PC-9 (cell line): ENCODE results near the gene TNFRSF4. TPM values are rescaled to one million over a fixed set of nuclear protein-coding genes. Genes with fewer than 3 reads are reported as not detected.

ENCODE experiments used
- BruUV-seq: library from RNA; stranded (reverse); fragments of 400-500 nt; replicated peaks from 2 replicates; lab custom pipeline; 2021; lab: Mats Ljungman, UMichigan
- CTCF ChIA-PET: fragments of 300-600 bp; sonication (Branson Sonifier 250); formaldehyde crosslinking; loops from one replicate; lab custom pipeline; 2022; ENCODE audit warnings: antibody characterized with exemption; lab: Charles Lee
- POLR2A ChIA-PET: fragments of 300-600 bp; sonication (Branson Sonifier 250); formaldehyde crosslinking; loops from one replicate; lab custom pipeline; 2022; ENCODE audit warnings: antibody characterized with exemption; ENCODE audit not compliant: unreplicated experiment; lab: Charles Lee
- DNase-seq, 2 experiments: peaks; one replicate each; pipeline versions ENCODE4 v3.0.0 to v3.0.0-alpha.2; 2015 to 2022; ENCODE audit warnings: mixed read lengths in 1 of 2
- H2AFZ ChIP-seq: fragments of 200-600 bp; sonication (generic); 2 replicates; pipeline ENCODE4 v1.8.1; 2017; ENCODE audit warnings: antibody characterized with exemption
- H3F3A ChIP-seq: fragments of 200-600 bp; sonication (generic); 2 replicates; pipeline ENCODE4 v1.8.1; 2017; ENCODE audit warnings: antibody characterized with exemption, mild to moderate bottlenecking, low read depth; ENCODE audit not compliant: insufficient read depth
- H3K27ac ChIP-seq: fragments of 200-600 bp; sonication (generic); 2 replicates; pipeline ENCODE4 v1.6.1; 2016; ENCODE audit warnings: mixed run types
- H3K27me3 ChIP-seq: fragments of 200-600 bp; sonication (generic); 2 replicates; pipeline ENCODE4 v1.6.1; 2016; ENCODE audit warnings: low read depth, mixed run types; ENCODE audit not compliant: insufficient read depth
- H3K36me3 ChIP-seq: fragments of 200-600 bp; sonication (generic); 2 replicates; pipeline ENCODE4 v1.6.1; 2016; ENCODE audit warnings: low read depth, mixed run types
- H3K4me1 ChIP-seq: fragments of 200-600 bp; sonication (generic); replicated peaks from 2 replicates; pipeline ENCODE4 v1.6.1; 2016; ENCODE audit warnings: mixed run types; ENCODE audit not compliant: insufficient read depth
- H3K4me2 ChIP-seq: fragments of 200-600 bp; sonication (generic); 2 replicates; pipeline ENCODE4 v1.6.1; 2017; ENCODE audit warnings: mixed run types
- H3K4me3 ChIP-seq: fragments of 200-600 bp; sonication (generic); 2 replicates; pipeline ENCODE4 v1.6.1; 2016; ENCODE audit warnings: mixed run types
- H3K79me2 ChIP-seq: fragments of 200-600 bp; sonication (generic); 2 replicates; pipeline ENCODE4 v1.6.1; 2017; ENCODE audit warnings: low read depth, mixed run types
- H3K9me2 ChIP-seq: fragments of 200-600 bp; sonication (generic); 2 replicates; pipeline ENCODE4 v1.8.1; 2017; ENCODE audit warnings: mild to moderate bottlenecking; ENCODE audit not compliant: insufficient read depth
- H3K9me3 ChIP-seq: fragments of 200-600 bp; sonication (generic); 2 replicates; pipeline ENCODE4 v1.8.1; 2016; ENCODE audit warnings: low read depth; ENCODE audit not compliant: insufficient read depth
- H4K20me1 ChIP-seq: fragments of 200-600 bp; sonication (generic); 2 replicates; pipeline ENCODE4 v1.8.1; 2017; ENCODE audit not compliant: insufficient read depth
- CTCF ChIP-seq: fragments of 200-600 bp; sonication (generic); conservative IDR thresholded peaks from 2 replicates; pipeline ENCODE4 v1.6.1; 2017; ENCODE audit warnings: mixed run types, antibody characterized with exemption, mild to moderate bottlenecking, moderate library complexity
- EZH2 ChIP-seq: fragments of 200-600 bp; sonication (generic); IDR thresholded peaks from 2 replicates; pipeline ENCODE4 v1.8.0; 2017; ENCODE audit warnings: antibody characterized with exemption, low read depth
- intact Hi-C: fragments of 100-400 bp; cut with micrococcal nuclease; formaldehyde crosslinking; loops from one replicate; pipeline ENCODE4 v1.10.0; 2022; ENCODE audit not compliant: unreplicated experiment
- microRNA-seq: library from miRNA; unstranded; fragments of <30 nt; microRNA quantifications from one replicate; pipeline ENCODE4 v1.2.0, GENCODE V29; 2021; ENCODE audit warnings: borderline number of aligned reads, borderline replicate concordance
- total RNA-seq: library from RNA; stranded (reverse); gene quantifications from 2 replicates; pipeline ENCODE4 v1.2.3, GENCODE V29; 2021

TNFRSF4 gene
- total RNA-seq, 1 experiment from 2014 or later: 0.20 TPM

- intact Hi-C loops: loop anchor here (1.0 to 5.0 kb wide), 4 partner anchors 39 to 139 kb away; partner anchors contain the start of gene TNFRSF18
- H3K9me2 ChIP-seq: no peaks in the 10 kb centered on the region
- H3K27me3 ChIP-seq: no peaks in the 10 kb centered on the region
- peaks cover 23% of the 10 kb centered on the region for H3K4me1 ChIP-seq
- TF ChIP-seq CTCF (no peak), EZH2 (no peak)
- TSS peak; percentile 32 for BruUV-seq
- H3K36me3 ChIP-seq: no peaks in the 10 kb centered on the region
- peak overlapping the region; percentile 69 for H2AFZ ChIP-seq
- H4K20me1 ChIP-seq: peaks cover 23% of the 10 kb centered on the region
- H3K4me3 ChIP-seq: peak overlapping the region; percentile 99
- peak overlapping the region; percentile 99 for H3K4me2 ChIP-seq
- no peaks in the 10 kb centered on the region for H3K9me3 ChIP-seq
- H3F3A ChIP-seq: peaks cover 29% of the 10 kb centered on the region; the same call in 1 of the 2 replicates
- peak in 1 of 2 experiments; percentile 37 for DNase-seq
- peak overlapping the region; percentile 84 for H3K27ac ChIP-seq
- H3K79me2 ChIP-seq: peaks cover 57% of the 10 kb centered on the region
- ChIA-PET CTCF (no interaction called here), POLR2A (interaction anchor here (0.6 to 0.7 kb wide), 2 partner anchors 11 to 21 kb away, joined by 5 to 6 read pairs; no protein-coding TSS in a partner anchor)
Observed at GRCh38 chr1:1163538-1164070, 50.3 kb downstream of the TNFRSF4 start.

- ChIA-PET POLR2A (interaction anchor here (0.5 to 0.8 kb wide), 7 partner anchors 11 to 276 kb away, joined by 3 to 12 read pairs (median 4); no protein-coding TSS in a partner anchor), CTCF (interaction anchor here (0.6 kb wide), 1 partner anchor 343 kb away, joined by 5 read pairs; no protein-coding TSS in a partner anchor)
- intact Hi-C loops: loop anchor here (1.0 to 5.0 kb wide), 4 partner anchors 38 to 102 kb away; partner anchors contain the start of gene TNFRSF18
- peaks cover 50% of the 10 kb centered on the region for H3K79me2 ChIP-seq
- peak; percentile 89 to 97 for DNase-seq
- no peaks in the 10 kb centered on the region for H3K9me3 ChIP-seq
- H4K20me1 ChIP-seq: peaks cover 23% of the 10 kb centered on the region
- peaks cover 30% of the 10 kb centered on the region; the same call in 1 of the 2 replicates for H3F3A ChIP-seq
- no TSS peak for BruUV-seq
- H3K36me3 ChIP-seq: no peaks in the 10 kb centered on the region
- H3K27ac ChIP-seq: peak overlapping the region; percentile 84
- TF ChIP-seq EZH2: no peak
- no peak for TF ChIP-seq CTCF
- H3K4me3 ChIP-seq: peak overlapping the region; percentile 99
- no peaks in the 10 kb centered on the region for H3K9me2 ChIP-seq
- H3K4me1 ChIP-seq: peaks cover 28% of the 10 kb centered on the region
- no peaks in the 10 kb centered on the region for H3K27me3 ChIP-seq
- peak overlapping the region; percentile 99 for H3K4me2 ChIP-seq
- peak overlapping the region; percentile 69 for H2AFZ ChIP-seq
Observed at GRCh38 chr1:1162597-1163537, 51.1 kb downstream of the TNFRSF4 start.

GRCh38 chr1:1161683-1162079 is 52.3 kb downstream of the TNFRSF4 start:
- no peaks in the 10 kb centered on the region for H3K36me3 ChIP-seq
- H3K4me1 ChIP-seq: peaks cover 28% of the 10 kb centered on the region
- H3F3A ChIP-seq: peaks cover 33% of the 10 kb centered on the region; the same call in 1 of the 2 replicates
- no peak overlapping the region for H2AFZ ChIP-seq
- H3K27me3 ChIP-seq: no peaks in the 10 kb centered on the region
- peaks cover 38% of the 10 kb centered on the region for H3K79me2 ChIP-seq
- H3K4me3 ChIP-seq: no peak overlapping the region
- BruUV-seq: no TSS peak
- intact Hi-C loops: loop anchor here (1.0 to 5.0 kb wide), 3 partner anchors 37 to 70 kb away; partner anchors contain the start of gene TNFRSF18
- peaks cover 14% of the 10 kb centered on the region for H4K20me1 ChIP-seq
- H3K9me3 ChIP-seq: no peaks in the 10 kb centered on the region
- DNase-seq: no peak
- ChIA-PET CTCF (no interaction called here), POLR2A (no interaction called here)
- TF ChIP-seq EZH2: no peak
- H3K9me2 ChIP-seq: no peaks in the 10 kb centered on the region
- peak overlapping the region; percentile 99 for H3K4me2 ChIP-seq
- H3K27ac ChIP-seq: no peak overlapping the region

Small RNA genes lying within 50 kb of the gene (microRNA-seq; reads per million reads assigned to microRNA genes)
- gene MIR200A (1,390 reads per million, percentile 78 among the genes with 10 or more reads in this experiment), gene MIR200B (31,872 reads per million, percentile 97 among the genes with 10 or more reads in this experiment), gene MIR429 (2,181 reads per million, percentile 81 among the genes with 10 or more reads in this experiment)

Other genes starting within 250 kb of the TNFRSF4 start
- gene PLEKHN1, start 247.7 kb downstream of the TNFRSF4 start, total RNA-seq: 9.1 and 11.9 TPM in 2 replicates
- gene PERM1, start 232.1 kb downstream of the TNFRSF4 start, total RNA-seq: 0.60 and 0.81 TPM in 2 replicates
- gene HES4, start 214.1 kb downstream of the TNFRSF4 start, total RNA-seq: 19.2 and 41.8 TPM in 2 replicates
- gene ISG15, start 200.7 kb downstream of the TNFRSF4 start, total RNA-seq: 20.9 and 37.7 TPM in 2 replicates
- 278 and 381 TPM in 2 replicates for gene AGRN, start 194.0 kb downstream of the TNFRSF4 start, total RNA-seq
- 3.2 and 3.6 TPM in 2 replicates for gene RNF223, start 139.8 kb downstream of the TNFRSF4 start, total RNA-seq
- 26.6 and 31.1 TPM in 2 replicates for gene C1orf159, start 98.1 kb downstream of the TNFRSF4 start, total RNA-seq
- 4.0 and 5.8 TPM in 2 replicates for gene TTLL10, start 40.3 kb downstream of the TNFRSF4 start, total RNA-seq
- gene TNFRSF18, start 7.6 kb downstream of the TNFRSF4 start, total RNA-seq: 6.9 and 14.1 TPM in 2 replicates
- 133 and 139 TPM in 2 replicates for gene SDF4, start 17.8 kb upstream of the TNFRSF4 start, total RNA-seq
- gene B3GALT6, start 18.1 kb upstream of the TNFRSF4 start, total RNA-seq: 16.2 and 20.8 TPM in 2 replicates
- gene C1QTNF12, start 32.6 kb upstream of the TNFRSF4 start, total RNA-seq: 5.2 and 11.8 TPM in 2 replicates
- 54.2 and 55.0 TPM in 2 replicates for gene UBE2J2, start 59.7 kb upstream of the TNFRSF4 start, total RNA-seq
- gene SCNN1D, start 66.3 kb upstream of the TNFRSF4 start, total RNA-seq: 4.2 and 4.3 TPM in 2 replicates
- 53.5 and 54.8 TPM in 2 replicates for gene ACAP3, start 93.8 kb upstream of the TNFRSF4 start, total RNA-seq
- gene PUSL1, start 94.4 kb upstream of the TNFRSF4 start, total RNA-seq: 18.0 and 18.9 TPM in 2 replicates
- 130 and 150 TPM in 2 replicates for gene INTS11, start 110.5 kb upstream of the TNFRSF4 start, total RNA-seq
- 33.7 and 37.0 TPM in 2 replicates for gene CPTP, start 110.6 kb upstream of the TNFRSF4 start, total RNA-seq
- gene TAS1R3, start 117.1 kb upstream of the TNFRSF4 start, total RNA-seq: 0.57 and 1.2 TPM in 2 replicates
- gene DVL1, start 135.3 kb upstream of the TNFRSF4 start, total RNA-seq: 95.8 and 98.4 TPM in 2 replicates
- 0.55 and 0.80 TPM in 2 replicates for gene MXRA8, start 144.4 kb upstream of the TNFRSF4 start, total RNA-seq
- 164 and 210 TPM in 2 replicates for gene AURKAIP1, start 161.1 kb upstream of the TNFRSF4 start, total RNA-seq
- 162 and 183 TPM in 2 replicates for gene CCNL2, start 185.2 kb upstream of the TNFRSF4 start, total RNA-seq
- 90.5 and 90.8 TPM in 2 replicates for gene MRPL20, start 193.1 kb upstream of the TNFRSF4 start, total RNA-seq
- 14.7 and 18.9 TPM in 2 replicates for gene ANKRD65, start 207.1 kb upstream of the TNFRSF4 start, total RNA-seq
- gene VWA1, start 221.5 kb upstream of the TNFRSF4 start, total RNA-seq: 56.6 and 65.9 TPM in 2 replicates
- 4.0 and 4.2 TPM in 2 replicates for gene ATAD3C, start 235.5 kb upstream of the TNFRSF4 start, total RNA-seq